K562 treated with DMSO at 1 percent for 4 hours (cell line): Measurements from ENCODE around the gene KLF12. TPM values are rescaled to one million over a fixed set of nuclear protein-coding genes. Genes with fewer than 3 reads are reported as not detected.

ENCODE experiments used
- total RNA-seq: library from RNA; unstranded; fragments of 300-600 nt; gene quantifications from 2 replicates; pipeline ENCODE4 v1.2.3, GENCODE V29; 2022; ENCODE audit not compliant: insufficient read depth

The KLF12 gene
- not detected in 2 replicates for total RNA-seq

GRCh38 chr13:74134221-74134776, at the start of gene KLF12:
KLF12 (minus strand) TSS chr13:74134404.

